GM18867 (cell line): ENCODE data around the gene KCNJ10.

Experiments
- ATAC-seq: cut with Tn5 transposase; IDR thresholded peaks from one replicate; pipeline ENCODE4 v1.9.1; 2021; ENCODE audit warnings: mild to moderate bottlenecking, moderate library complexity; ENCODE audit not compliant: unreplicated experiment

The KCNJ10 gene

GRCh38 chr1:159992161-159992560, 77.8 kb downstream of the KCNJ10 start:
- no peak for ATAC-seq

GRCh38 chr1:159991513-159991912, 78.4 kb downstream of the KCNJ10 start:
- ATAC-seq: no peak

- no peak for ATAC-seq
Measured at GRCh38 chr1:159990005-159990404, 80.0 kb downstream of the KCNJ10 start.

GRCh38 chr1:159989581-159989980, 80.4 kb downstream of the KCNJ10 start:
- ATAC-seq: no peak

- ATAC-seq: no peak
Measured at GRCh38 chr1:159988006-159988405, 82.0 kb downstream of the KCNJ10 start.

GRCh38 chr1:159987186-159987585, 82.8 kb downstream of the KCNJ10 start:
- no peak for ATAC-seq

GRCh38 chr1:159986531-159986930, 83.4 kb downstream of the KCNJ10 start:
- ATAC-seq: no peak

GRCh38 chr1:159986093-159986492, 83.9 kb downstream of the KCNJ10 start:
- no peak for ATAC-seq

GRCh38 chr1:159985473-159985872, 84.5 kb downstream of the KCNJ10 start:
- ATAC-seq: no peak

GRCh38 chr1:159983681-159984080, 86.3 kb downstream of the KCNJ10 start:
- ATAC-seq: no peak

- ATAC-seq: no peak
Measured at GRCh38 chr1:159982280-159982679, 87.7 kb downstream of the KCNJ10 start.

GRCh38 chr1:159981351-159982055, 88.5 kb downstream of the KCNJ10 start:
- no peak for ATAC-seq

- ATAC-seq: no peak
Measured at GRCh38 chr1:159980786-159981185, 89.2 kb downstream of the KCNJ10 start.

- no peak for ATAC-seq
Measured at GRCh38 chr1:159980076-159980475, 89.9 kb downstream of the KCNJ10 start.

GRCh38 chr1:159979257-159979656, 90.7 kb downstream of the KCNJ10 start:
- ATAC-seq: no peak

- no peak for ATAC-seq
Measured at GRCh38 chr1:159978107-159978398, 91.9 kb downstream of the KCNJ10 start.

- ATAC-seq: no peak
Measured at GRCh38 chr1:159977364-159978106, 92.4 kb downstream of the KCNJ10 start.

- ATAC-seq: no peak
Measured at GRCh38 chr1:159974350-159974965, 95.5 kb downstream of the KCNJ10 start.

GRCh38 chr1:159973350-159973940, 96.5 kb downstream of the KCNJ10 start:
- ATAC-seq: no peak

GRCh38 chr1:159972443-159973205, 97.3 kb downstream of the KCNJ10 start:
- ATAC-seq: no peak

- no peak for ATAC-seq
Measured at GRCh38 chr1:159970932-159971342, 99.0 kb downstream of the KCNJ10 start.
